Measurements from ENCODE around the gene GORASP2. TPM values are rescaled to one million over a fixed set of nuclear protein-coding genes. Genes with fewer than 3 reads are reported as not detected.

GORASP2 gene
- total RNA-seq, 1 donor from 2014 or later = 63.1 TPM

GRCh38 chr2:170984079-170984478 is 55.0 kb downstream of the GORASP2 start:
- intact Hi-C loops (cut with DNase I) = no loop called here
- no peak for DNase-seq (ENCODE audit: low spot score)
- ATAC-seq = no peak

DNA sequence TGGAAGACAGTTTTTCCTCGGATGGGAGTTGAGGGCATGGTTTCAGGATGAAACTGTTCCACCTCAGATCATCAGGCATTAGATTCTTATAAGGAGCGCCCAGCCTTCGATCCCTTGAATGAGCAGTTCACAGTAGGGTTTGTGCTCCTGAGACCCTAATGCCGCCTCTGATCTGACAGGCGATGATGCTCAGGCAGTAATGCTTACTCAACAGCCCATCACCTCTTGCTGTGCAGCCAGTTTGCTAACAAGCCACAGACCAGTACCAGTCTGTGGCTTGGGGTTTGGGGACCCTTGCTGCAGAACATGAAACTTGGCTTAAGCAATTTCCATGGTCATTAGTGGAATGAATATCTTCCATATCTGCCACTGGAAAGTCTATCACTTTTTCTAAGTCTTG is 56.4 kb downstream of the GORASP2 start:
- intact Hi-C loops (cut with DNase I) = no loop called here
- DNase-seq (ENCODE audit: low spot score) (no peak), ATAC-seq (no peak)

DNA sequence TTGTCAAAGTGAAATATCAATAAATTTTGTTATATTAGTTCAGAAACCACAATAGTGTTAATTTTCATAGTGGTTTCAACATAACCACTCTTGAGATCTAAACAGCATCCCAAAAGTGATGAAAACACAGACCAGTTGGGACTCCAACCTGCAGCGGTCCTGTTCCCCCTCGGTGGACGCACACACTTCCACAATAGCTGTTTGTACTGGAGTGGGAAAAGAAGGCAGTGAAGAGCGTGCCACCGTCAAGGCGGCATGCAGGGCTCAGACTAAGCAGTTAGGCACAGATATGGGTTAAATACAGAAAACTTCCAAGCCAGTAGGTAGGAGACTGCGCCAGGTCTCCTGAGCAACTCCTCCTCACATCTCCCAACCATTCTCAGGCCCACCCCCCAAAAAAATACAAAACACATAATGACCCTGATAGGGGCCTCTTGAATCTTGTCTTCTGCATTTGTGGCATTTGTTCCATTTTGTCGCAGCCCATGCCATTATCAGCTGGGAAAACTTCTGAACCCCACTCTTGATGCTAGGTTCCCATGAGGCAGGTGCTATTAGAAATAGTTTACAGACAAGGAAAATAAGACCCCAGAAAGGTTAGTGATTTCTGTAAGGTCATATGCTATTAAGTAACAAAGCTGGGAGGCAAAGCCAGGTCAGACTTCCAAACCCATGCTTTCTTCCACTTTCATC is 57.7 kb downstream of the GORASP2 start:
- ATAC-seq (no peak), DNase-seq (ENCODE audit: low spot score) (no peak)
- intact Hi-C loops (cut with DNase I) = no loop called here

DNA sequence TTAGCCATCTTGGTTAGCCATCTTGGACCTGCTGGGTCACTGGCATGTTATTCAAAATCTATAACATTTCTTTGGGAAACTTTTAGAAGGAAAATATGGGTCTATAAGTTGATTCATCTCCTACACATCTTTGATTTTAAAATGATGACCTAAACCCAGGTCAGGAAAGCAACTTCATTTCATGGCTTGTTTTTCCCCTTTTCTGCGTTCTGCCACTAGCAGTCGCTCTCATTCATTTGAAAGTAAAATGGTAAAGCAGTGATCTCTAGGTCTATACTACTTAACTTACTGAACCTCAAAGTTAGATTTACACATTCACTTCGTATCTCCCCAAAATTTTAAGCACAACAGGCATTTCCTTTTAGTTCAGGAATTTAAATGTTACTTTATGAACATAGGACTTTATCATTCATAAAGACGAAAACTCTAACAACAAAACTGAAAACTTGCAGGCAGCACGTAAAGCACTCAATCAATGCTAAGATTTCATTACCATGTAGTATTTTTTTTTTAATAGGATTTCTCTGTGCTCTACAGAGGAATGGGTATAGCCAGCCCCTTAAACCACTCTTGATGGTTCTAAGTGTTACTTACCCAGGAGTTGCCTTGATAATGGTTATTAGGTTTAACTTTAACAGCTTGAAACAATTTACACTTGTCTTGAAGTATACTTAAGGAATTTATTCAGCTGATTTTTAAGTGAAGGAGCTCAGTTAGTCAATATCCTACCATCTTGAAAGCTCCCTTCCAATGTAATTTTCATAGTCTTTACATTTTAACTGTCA is 62.5 kb downstream of the GORASP2 start:
- DNase-seq (ENCODE audit: low spot score) (no peak), ATAC-seq (no peak)
- intact Hi-C loops (cut with DNase I) = no loop called here

DNA sequence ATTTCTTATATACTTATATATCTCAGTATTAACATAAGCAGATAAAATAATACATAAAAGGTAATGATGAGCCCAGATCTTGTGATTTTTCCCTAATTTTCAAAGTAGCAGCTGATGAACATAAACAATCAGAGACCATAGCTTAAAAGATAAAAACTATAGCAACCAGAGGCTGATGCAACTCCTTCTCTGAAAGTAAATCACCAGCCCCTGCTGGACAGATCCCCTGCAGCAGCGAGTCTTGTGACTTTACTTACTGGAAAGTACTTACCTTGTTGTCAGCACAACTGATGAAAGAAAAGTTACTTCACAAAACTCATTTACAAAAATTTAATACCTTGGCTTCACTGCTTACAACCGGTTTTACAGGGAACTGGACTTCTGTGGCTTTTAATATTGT is 67.3 kb downstream of the GORASP2 start:
- DNase-seq (ENCODE audit: low spot score) (no peak), ATAC-seq (no peak)
- intact Hi-C loops (cut with DNase I) = no loop called here

DNA sequence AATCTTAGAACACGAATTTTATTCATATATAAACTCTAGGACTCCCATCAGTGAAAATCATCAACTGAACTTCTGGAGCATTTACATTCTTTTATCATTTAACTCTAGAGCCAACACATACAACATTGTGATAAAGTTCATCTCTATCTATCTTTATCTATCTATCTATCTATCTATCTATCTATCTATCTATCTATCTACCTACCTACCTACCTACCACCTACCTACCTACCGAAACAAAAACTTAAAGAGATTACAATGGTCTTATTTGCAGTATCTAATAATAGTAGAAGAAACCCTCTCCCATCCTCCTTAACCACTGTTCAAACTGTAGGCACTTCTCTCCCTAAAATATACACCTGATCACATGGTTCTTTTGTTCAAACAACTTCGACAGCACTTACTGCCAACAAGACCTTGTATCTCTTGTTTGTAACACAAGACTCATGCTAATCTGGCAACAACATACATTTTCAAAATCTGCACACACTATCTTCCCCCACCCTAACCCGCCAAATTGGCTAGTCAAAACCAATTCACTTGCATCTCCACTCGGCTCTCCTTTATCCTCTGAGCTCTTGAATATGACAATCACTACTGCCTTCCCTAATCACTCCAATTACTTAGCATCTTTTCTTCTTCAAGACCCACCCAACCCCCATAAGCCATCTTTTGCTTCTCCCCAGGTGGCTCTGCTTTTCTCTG is 69.0 kb downstream of the GORASP2 start:
- no peak for DNase-seq (ENCODE audit: low spot score)
- no peak for ATAC-seq
- intact Hi-C loops (cut with DNase I) = no loop called here

- intact Hi-C loops (cut with DNase I) = no loop called here
- DNase-seq (ENCODE audit: low spot score) = no peak
- ATAC-seq = no peak
Observed at GRCh38 chr2:170999654-171000053, 70.6 kb downstream of the GORASP2 start.

- ATAC-seq (no peak), DNase-seq (ENCODE audit: low spot score) (no peak)
- intact Hi-C loops (cut with DNase I) = no loop called here
Observed at GRCh38 chr2:171004363-171004762, 75.3 kb downstream of the GORASP2 start.

DNA sequence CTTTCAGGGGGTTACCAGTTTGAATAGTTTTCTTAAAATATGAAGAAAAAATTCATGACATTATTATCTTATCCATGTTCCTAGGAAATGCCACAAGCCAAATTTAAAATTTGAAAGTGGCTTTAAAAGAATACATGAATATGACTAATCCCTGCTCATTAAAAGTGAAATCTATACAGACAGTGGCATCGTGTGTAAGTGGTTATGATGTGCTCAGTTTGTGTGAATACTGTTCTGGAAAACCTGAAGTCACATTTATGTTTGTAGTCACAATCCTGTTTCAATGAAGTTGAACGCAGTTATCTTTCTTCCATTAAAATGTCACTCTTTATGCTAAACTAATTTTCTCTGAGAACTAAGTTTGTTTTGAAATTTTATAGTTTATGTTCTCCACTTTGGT is 75.8 kb downstream of the GORASP2 start:
- ATAC-seq (no peak), DNase-seq (ENCODE audit: low spot score) (no peak)
- intact Hi-C loops (cut with DNase I) = no loop called here

GRCh38 chr2:171008550-171009205 is 79.6 kb downstream of the GORASP2 start:
- ATAC-seq = no peak
- no peak for DNase-seq (ENCODE audit: low spot score)
- intact Hi-C loops (cut with DNase I) = no loop called here

DNA sequence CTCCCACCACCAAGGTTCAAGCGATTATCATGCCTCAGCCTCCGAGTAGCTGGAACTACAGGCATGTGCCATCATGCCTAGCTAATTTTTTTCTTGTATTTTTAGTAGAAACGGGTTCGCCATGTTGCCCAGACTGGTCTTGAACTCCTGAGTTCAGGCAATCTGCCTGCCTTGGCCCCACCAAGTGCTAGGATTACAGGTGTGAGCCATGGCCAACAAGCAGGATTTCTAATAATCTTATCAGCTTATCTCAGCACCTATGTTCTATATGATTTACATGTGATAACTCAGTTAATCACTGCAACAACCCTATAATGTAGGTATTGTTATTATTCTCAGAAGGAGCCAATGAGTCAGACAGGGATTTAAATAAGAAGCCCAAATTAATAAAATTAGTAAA is 80.3 kb downstream of the GORASP2 start:
- ATAC-seq = no peak
- DNase-seq (ENCODE audit: low spot score) = no peak
- intact Hi-C loops (cut with DNase I) = no loop called here

DNA sequence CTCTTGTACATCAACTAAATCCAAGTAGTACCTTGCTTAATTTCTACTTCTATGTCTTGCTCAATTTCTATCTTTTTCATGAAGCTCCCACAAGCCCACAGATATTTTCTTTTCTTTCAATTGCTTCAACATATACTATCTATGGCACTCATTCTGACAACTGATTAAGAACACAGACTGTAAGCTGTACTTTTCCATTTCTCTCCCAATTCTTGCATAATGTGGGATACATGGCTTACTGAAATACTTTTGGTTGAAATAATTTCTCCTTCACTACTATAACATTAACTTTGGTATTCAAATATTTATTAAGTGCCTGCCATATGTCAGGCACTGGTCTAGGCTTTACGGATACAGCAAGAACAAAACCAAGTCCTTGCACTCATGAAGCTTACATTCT is 84.8 kb downstream of the GORASP2 start:
- DNase-seq (ENCODE audit: low spot score) (no peak), ATAC-seq (no peak)
- intact Hi-C loops (cut with DNase I) = no loop called here

DNA sequence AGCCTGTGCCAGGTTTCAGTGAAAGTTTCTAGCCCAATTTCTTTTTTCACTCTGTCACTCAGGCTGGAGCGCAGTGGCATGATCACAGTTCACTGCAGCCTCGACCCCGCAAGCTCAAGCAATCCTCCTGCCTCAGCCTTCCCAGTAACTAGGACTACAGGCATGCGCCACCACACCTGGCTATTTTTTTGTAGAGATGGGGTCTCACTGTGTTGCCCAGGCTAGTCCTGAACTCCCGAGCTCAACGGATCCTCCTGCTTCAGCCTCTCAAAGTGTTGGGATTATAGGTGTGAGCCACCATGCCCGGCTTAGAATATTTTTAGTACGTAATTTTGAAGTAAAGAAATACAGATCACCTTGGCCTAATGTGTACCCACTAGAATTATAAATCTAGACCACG is 87.1 kb downstream of the GORASP2 start:
- DNase-seq (ENCODE audit: low spot score) (no peak), ATAC-seq (no peak)
- intact Hi-C loops (cut with DNase I) = no loop called here

Other genes starting within 250 kb of the GORASP2 start
- gene SP5, start 213.9 kb upstream of the GORASP2 start, total RNA-seq = 2.4 TPM
- 0.85 TPM for gene ERICH2, start 158.9 kb upstream of the GORASP2 start, total RNA-seq
- gene GAD1, start 112.4 kb upstream of the GORASP2 start, total RNA-seq = 0.36 TPM
- gene TLK1, start 231.6 kb downstream of the GORASP2 start, total RNA-seq = 56.8 TPM

All from sciatic nerve (tissue), 2 donors.